Kidney (tissue), 14 donors: ENCODE measurements around the gene CUBN. TPM values are rescaled to one million over a fixed set of nuclear protein-coding genes. Genes with fewer than 3 reads are reported as not detected.

Experiments
- DNase-seq, 5 donors: peaks; one replicate each; pipeline ENCODE4 v3.0.0-alpha.2; 2013 to 2020
- FAIRE-seq: peaks from 2 replicates; lab custom pipeline; 2012; peaks lifted over from hg19 to GRCh38; lab: Jason Lieb, UNC
- H3K27ac ChIP-seq, 2 donors: one replicate each; pipeline ENCODE4 v1.7.0; 2013; ENCODE audit warnings: low read depth in 2 of 2, low read length in 2 of 2, inconsistent platforms in 1 of 2
- H3K27me3 ChIP-seq: one replicate; pipeline ENCODE4 v1.7.1; 2013; ENCODE audit warnings: low read length, inconsistent platforms; ENCODE audit not compliant: control insufficient read depth, insufficient read depth
- H3K36me3 ChIP-seq, 3 donors: one replicate each; pipeline versions ENCODE4 v1.7.0 to v1.7.1; 2013; ENCODE audit warnings: low read length in 3 of 3, control low read depth in 1 of 3, inconsistent platforms in 1 of 3; ENCODE audit not compliant: insufficient read depth in 3 of 3, control insufficient read depth in 2 of 3
- H3K4me1 ChIP-seq, 3 donors: one replicate each; pipeline versions ENCODE4 v1.7.0 to v1.7.1; 2013; ENCODE audit warnings: low read length in 3 of 3, inconsistent platforms in 1 of 3, low read depth in 1 of 3; ENCODE audit not compliant: control insufficient read depth in 2 of 3, insufficient read depth in 2 of 3
- H3K4me3 ChIP-seq, 3 donors: one replicate each; pipeline versions ENCODE4 v1.7.0 to v1.8.1; 2013; ENCODE audit warnings: low read length in 3 of 3, control low read depth in 1 of 3, inconsistent platforms in 1 of 3
- H3K9ac ChIP-seq, 3 donors: one replicate each; pipeline versions ENCODE4 v1.7.0 to v1.7.1; 2013; ENCODE audit warnings: low read length in 3 of 3, control low read depth in 1 of 3, inconsistent platforms in 1 of 3
- H3K9me3 ChIP-seq, 3 donors: one replicate each; pipeline versions ENCODE4 v1.7.0 to v1.7.1; 2013; ENCODE audit warnings: low read length in 3 of 3, control low read depth in 1 of 3, inconsistent platforms in 1 of 3; ENCODE audit not compliant: control insufficient read depth in 2 of 3, insufficient read depth in 1 of 3
- intact Hi-C: fragments of 100-400 bp; cut with DNase I; formaldehyde crosslinking; loops from one replicate; pipeline ENCODE4 v1.11.1; 2022
- polyA plus RNA-seq: library from polyadenylated mRNA; stranded (reverse); fragments of 350-450 nt; fragmentation: Illumina TruSeq; extraction: RNeasy Lipid Tissue Mini Kit (QIAGEN cat#74804); gene quantifications from one replicate; pipeline ENCODE4 v1.2.3, GENCODE V29; 2014; ENCODE audit warnings: low read depth, low replicate concordance; ENCODE audit not compliant: insufficient read depth
- total RNA-seq: library from RNA; stranded (reverse); fragmentation: NEBNext Ultra II Directional; extraction: Animal tissue kit (Norgen Biotek cat#: 25700); gene quantifications from one replicate; pipeline ENCODE4 v1.2.1, GENCODE V29; 2021
- TF ChIP-seq, protein P1 (sequence below): IDR thresholded peaks from 3 replicates; pipeline ENCODE4 v1.5.1; 2012; ENCODE audit warnings: mild to moderate bottlenecking, moderate library complexity, borderline replicate concordance; ENCODE audit not compliant: insufficient read depth; ENCODE audit errors: extremely low read depth
- donor health status: control.
- donor health status: control.
- donor health status: control.
- donor health status: control.
- donor health status: control.
- donor health status: DM: yes; HTN: yes; CAD: no.
- donor health status: Normal renal cell carcinoma (clear cell type).

The CUBN gene
- total and polyA plus RNA-seq, 2 donors from 2014 or later, result 14.8 to 31.6 TPM

DNA sequence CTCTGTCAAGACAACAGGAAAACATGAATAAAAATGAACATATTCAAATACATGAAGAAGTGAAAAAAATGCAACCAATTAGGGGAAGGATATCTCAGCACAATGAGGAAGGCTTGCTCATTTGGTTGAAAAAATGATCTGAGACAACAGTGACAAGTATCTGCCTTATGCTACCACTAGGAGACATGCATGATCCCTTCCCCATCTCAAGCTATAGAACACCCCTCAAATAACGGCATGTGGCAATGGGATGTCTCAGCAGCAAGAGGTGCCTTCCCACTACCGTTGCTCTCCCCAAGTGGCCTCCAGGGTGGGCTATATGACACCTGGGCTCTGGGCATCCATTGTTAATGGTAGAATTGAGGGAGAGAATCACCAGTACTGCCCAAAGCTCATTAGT is 214.3 kb downstream of the CUBN start:
- Histone ChIP-seq H3K36me3 (peaks cover 0 to 39% (median 5%) of the 10 kb centered on the region in 3 donors), H3K4me3 (no peak overlapping the region), H3K9me3 (no peaks in the 10 kb centered on the region), H3K9ac (no peak overlapping the region), H3K27ac (no peak overlapping the region), H3K27me3 (no peaks in the 10 kb centered on the region), H3K4me1 (no peaks in the 10 kb centered on the region)
- FAIRE-seq (no peak), DNase-seq (no peak)
- intact Hi-C loops, result no loop called here
- TF ChIP-seq, protein P1, sequence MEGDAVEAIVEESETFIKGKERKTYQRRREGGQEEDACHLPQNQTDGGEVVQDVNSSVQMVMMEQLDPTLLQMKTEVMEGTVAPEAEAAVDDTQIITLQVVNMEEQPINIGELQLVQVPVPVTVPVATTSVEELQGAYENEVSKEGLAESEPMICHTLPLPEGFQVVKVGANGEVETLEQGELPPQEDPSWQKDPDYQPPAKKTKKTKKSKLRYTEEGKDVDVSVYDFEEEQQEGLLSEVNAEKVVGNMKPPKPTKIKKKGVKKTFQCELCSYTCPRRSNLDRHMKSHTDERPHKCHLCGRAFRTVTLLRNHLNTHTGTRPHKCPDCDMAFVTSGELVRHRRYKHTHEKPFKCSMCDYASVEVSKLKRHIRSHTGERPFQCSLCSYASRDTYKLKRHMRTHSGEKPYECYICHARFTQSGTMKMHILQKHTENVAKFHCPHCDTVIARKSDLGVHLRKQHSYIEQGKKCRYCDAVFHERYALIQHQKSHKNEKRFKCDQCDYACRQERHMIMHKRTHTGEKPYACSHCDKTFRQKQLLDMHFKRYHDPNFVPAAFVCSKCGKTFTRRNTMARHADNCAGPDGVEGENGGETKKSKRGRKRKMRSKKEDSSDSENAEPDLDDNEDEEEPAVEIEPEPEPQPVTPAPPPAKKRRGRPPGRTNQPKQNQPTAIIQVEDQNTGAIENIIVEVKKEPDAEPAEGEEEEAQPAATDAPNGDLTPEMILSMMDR, result no peak

DNA sequence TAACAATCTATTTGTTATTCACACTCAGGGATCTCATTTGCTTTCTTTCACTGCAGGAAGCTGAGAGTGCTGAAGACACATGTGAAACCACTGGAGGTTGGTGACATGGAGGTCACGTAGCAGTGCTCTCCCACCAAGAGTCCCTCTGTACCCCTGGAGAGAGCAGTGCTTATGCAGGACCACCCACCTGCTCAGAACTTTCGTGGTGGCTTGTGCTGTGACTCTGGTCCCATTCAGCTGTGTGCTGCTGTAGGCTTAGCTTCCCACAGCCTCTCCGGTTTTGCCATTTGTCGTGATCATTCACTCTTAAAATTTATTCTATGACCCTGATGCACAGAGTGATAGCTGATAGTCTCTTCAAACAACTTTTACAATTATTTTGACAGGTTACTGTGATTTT is 216.3 kb downstream of the CUBN start:
- Histone ChIP-seq H3K4me1 (no peaks in the 10 kb centered on the region), H3K36me3 (peaks cover 0 to 36% (median 5%) of the 10 kb centered on the region in 3 donors), H3K9ac (no peak overlapping the region), H3K4me3 (no peak overlapping the region), H3K27me3 (no peaks in the 10 kb centered on the region), H3K27ac (no peak overlapping the region), H3K9me3 (no peaks in the 10 kb centered on the region)
- TF ChIP-seq, protein P1, result no peak
- FAIRE-seq (no peak), DNase-seq (no peak)
- intact Hi-C loops, result no loop called here

DNA sequence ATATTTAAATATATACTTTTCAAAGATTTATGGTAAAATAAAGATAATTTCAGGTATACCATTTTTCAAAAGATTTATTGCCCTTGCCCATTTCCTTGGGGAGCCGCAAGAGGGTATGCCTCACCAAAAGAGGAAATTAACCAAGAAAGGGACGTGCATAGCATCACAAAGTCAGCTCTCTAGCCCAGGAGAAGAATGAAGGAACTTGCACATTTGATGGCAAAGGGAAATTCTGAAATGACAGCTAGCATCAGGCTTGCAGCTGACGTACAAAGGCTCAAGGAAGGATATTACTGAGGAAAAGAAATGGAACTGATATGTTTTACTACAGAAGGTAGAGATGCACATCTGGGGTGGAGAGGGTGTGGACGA is 218.8 kb downstream of the CUBN start:
- no peak overlapping the region for H3K27ac ChIP-seq
- H3K4me3 ChIP-seq, result no peak overlapping the region
- TF ChIP-seq, protein P1, result no peak
- peaks cover 0 to 37% (median 7%) of the 10 kb centered on the region in 3 donors for H3K36me3 ChIP-seq
- no peaks in the 10 kb centered on the region for H3K9me3 ChIP-seq
- FAIRE-seq (no peak), DNase-seq (no peak)
- H3K4me1 ChIP-seq, result no peaks in the 10 kb centered on the region
- intact Hi-C loops, result no loop called here
- H3K9ac ChIP-seq, result no peak overlapping the region
- no peaks in the 10 kb centered on the region for H3K27me3 ChIP-seq

DNA sequence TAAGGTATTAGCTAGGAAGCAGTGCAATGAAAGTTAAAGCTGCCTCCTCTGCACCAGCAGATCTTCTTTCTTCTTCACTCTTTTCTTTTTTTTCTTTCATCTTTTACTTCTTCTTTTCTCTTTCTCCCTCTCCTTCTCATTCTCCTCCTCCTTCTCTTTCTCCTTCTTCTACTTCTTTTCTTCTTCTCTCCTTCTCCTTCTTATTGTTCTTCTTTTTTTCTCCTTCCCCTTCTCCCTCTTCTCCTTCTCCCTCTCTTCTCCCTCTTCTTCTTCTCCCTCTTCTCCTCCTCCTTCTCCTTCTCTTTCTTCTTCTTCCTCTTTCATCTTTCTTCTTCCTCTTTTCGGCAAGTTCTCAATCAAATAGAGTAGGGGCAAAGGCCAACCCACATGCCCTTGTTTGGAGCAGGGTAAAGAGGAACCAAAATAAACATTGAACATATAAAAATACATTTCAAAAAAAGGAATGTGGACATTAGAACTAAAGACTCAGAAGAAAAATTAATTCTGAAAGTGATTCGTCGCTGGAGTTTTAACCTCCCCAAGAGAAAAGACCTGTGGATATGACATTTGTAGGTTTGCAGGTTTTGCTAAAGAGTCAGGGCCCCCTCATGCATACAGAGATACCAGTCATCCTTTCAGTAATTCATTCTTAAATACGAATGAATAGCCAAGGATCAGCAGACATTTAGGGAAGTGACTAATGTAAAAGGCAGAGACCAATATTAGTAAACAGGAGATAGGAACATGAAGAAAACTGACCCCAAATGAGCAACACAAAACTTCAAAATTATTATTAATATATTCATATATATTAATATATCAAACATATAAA is 219.4 kb downstream of the CUBN start:
- Histone ChIP-seq H3K9ac (no peak overlapping the region), H3K36me3 (peaks cover 0 to 35% (median 6%) of the 10 kb centered on the region in 3 donors), H3K9me3 (no peaks in the 10 kb centered on the region), H3K4me3 (no peak overlapping the region), H3K4me1 (no peaks in the 10 kb centered on the region), H3K27ac (no peak overlapping the region), H3K27me3 (no peaks in the 10 kb centered on the region)
- no peak for FAIRE-seq
- TF ChIP-seq, protein P1, result no peak
- intact Hi-C loops, result no loop called here
- no peak for DNase-seq
